Right renal pelvis (tissue), 4 donors: ENCODE data around the gene TM2D3. TPM values are rescaled to one million over a fixed set of nuclear protein-coding genes. Genes with fewer than 3 reads are reported as not detected.

Experiments
- DNase-seq, 4 donors: peaks; one replicate each; pipeline ENCODE4 v3.0.0-alpha.2; 2013; ENCODE audit warnings: low read depth in 4 of 4, low spot score in 3 of 4, missing footprints in 1 of 4
- polyA plus RNA-seq, 4 donors: library from polyadenylated mRNA; unstranded; fragments of 120-200 nt; gene quantifications; one replicate each; pipeline ENCODE4 v1.2.1, GENCODE V29; 2013; ENCODE audit not compliant: insufficient read length in 4 of 4

TM2D3 gene
- polyA plus RNA-seq, 4 donors = 62.8 to 74.6 (median 67.3) TPM

DNA sequence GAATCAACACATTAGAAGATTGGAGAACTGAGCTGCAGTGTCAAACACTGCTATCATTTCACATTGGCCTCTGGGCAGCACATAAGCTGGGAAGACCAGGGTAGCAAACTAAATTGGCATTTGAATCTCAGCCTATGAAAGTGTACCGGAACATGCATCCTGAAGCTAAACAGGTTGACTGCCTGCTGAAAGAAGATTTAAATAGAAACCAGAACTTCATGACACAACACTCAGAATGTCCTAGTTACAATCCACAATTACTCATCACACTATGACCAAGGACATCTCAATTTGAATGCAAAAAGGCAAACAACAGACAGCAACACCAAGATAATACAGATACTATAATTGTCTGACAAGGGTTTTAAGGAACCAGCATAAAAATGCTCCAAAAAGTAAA lies 26.2 kb downstream of the TM2D3 start:
- DNase-seq = no peak

DNA sequence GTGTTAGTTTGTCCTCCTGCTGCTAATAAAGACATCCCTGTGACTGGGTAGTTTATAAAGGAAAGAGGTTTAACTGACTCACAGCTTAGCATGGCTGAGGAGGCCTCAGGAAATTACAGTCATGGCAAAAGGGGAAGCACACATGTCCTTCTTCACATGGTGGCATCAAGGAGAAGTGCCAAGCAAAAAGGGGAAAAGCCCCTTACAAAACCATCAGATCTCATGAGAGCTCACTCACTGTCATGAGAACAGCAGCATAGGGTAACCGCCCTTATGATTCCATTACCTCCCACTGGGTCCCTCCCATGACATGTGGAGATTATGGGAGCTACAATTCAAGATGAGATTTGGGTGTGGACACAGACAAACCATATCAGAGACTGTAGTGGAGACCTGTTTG lies 27.0 kb downstream of the TM2D3 start:
- DNase-seq = no peak

DNA sequence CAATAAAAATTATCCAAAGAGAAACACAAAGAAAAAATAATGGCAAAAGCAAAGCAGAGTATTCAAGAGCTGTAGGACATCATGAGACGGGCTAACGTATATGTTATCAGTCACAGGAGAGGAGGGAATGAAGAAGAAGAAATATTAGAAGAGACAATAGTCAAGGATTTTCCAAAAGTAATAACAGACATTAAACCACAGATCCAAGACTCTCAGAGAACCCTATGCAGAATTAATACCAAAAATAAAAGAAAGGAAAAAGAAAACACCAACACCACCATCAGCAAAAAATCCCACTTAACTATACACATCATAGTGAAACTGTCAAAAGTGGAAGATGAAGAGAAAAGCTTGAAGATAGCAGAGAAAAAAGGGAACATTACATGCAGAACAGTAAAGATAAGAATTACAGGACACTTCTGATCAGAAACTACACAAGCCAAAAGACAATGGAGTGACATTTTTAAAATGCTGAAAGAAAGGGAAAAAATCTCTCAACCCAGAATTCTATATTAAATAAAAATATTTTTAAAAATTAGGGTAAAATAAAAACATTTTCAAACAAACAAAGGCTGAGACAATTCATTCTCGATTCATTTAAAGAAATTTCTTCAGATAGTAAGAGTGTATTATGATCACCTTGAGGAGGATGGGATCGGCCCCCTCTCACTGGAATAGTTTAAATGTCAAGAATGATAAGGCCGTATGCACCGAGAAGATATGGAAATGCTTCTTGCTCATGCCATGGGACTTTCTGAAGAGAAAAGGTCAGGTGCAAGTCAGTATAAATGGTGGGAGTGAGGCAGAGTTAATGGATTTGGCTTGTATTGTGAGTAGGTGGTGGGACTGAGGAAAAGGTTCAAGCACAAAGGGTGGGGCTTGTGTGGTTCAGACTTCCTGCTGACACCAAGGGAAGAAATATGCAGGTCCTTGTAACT lies 28.5 kb downstream of the TM2D3 start:
- no peak for DNase-seq

- DNase-seq = no peak
Observed at GRCh38 chr15:101621961-101622360, 30.2 kb downstream of the TM2D3 start.

GRCh38 chr15:101620671-101621070 lies 31.5 kb downstream of the TM2D3 start:
- no peak for DNase-seq

DNA sequence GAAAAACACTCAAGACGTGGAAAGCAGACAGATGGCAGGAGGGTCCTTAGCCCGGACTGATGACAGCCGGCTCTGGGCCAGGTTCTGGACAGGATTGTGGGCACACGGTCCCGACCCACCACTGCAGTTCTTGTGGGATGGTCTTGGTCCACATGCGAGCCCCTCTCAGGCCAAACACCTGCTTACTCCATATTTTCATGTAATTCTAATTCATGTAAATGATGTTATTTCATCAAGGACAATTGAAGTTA lies 32.6 kb downstream of the TM2D3 start:
- no peak for DNase-seq

DNA sequence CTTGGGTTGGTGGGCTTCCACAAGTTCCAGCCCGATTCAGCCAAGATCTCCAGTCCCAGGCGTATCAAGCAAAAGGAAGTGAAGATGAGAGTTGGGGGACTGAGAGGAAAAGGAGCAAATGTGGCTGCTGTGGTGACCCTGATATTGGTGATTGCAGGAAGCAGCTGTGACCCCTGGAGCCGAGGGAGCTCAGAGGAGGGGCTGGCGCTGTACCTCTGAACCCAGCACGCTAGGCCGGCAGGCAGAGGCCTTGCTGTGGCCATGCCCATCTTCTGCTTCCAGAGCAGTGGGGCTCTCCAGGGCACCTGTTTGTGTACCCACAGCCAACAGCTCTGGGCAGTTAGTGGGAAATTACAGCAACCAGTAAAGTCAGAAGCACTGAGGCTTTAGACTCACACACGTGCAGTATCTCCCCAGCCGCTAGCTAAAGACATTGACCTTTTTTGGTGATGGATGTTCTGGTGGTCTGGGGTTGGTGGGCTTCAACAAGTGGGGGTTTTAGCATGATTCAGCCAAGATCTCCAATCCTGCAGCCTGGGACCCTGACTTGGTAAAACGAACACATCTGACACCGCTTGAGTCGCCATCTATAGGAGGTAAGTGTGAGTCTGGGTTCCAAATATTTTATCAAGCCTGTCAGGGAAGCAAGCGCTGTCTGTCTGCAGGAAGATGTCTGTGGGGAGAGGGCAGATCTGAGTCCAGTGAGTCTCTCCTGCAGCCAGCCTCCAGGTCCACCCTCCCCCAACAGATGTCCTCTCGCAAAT lies 33.1 kb downstream of the TM2D3 start:
- no peak for DNase-seq

GRCh38 chr15:101618076-101618475 lies 34.1 kb downstream of the TM2D3 start:
- DNase-seq = no peak

DNA sequence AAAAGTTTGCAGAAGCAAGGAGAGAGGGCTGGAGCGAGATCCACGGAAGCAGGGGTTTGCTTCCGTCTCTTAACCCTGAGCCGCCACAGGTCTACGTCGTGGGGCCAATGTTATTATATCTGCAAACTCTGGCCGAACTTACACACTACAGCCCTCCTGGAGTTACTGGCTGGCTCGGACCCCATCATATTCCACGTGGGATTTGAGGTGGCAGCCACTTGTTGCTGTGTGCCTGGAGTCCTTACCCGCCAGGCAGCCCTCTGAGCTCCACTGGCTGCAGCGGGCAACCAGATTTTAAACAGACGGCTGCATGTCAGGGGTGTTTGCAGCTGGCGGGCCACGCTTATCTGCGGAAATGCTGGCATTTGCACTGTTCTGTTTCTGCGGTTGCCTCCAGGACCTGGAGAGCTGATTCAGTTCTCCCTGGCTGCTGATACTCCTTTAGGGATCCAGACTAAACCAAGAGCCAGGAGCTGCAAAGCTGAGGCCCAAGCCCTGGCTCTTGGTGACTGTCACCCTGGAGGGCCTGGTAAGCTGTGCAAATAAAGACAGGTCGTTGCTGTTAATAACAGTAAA lies 34.7 kb downstream of the TM2D3 start:
- no peak for DNase-seq

- peak in 3 of 4 donors; percentile 43 to 49 (median 46) for DNase-seq
Observed at GRCh38 chr15:101615986-101616848, 36.0 kb downstream of the TM2D3 start.

DNA sequence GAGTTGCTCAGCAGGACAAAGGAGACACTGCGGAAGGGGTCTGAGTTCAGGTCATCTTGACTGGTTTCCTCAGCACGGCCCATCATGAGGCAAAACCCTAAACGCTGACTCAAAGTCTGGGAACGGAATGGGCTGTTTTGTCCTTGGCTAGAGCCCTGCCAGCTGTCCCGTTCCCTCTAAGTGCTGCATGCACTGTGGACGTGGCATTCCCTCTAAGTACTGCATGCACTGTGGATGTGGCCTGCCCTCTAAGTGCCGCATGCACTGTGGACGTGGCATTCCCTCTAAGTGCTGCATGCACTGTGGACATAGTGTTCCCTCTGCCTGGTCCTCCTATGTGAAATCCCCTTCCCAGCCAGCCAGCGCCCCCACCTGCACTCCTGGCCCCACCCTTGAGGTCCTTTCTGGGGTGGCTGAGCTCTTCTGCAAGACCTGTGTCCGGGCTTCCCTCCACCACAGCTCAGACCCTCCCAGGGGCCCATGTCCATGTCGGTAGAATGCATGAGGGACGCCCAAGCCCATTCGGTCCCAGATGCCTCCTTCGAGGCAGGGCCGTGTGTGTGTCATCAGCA lies 36.7 kb downstream of the TM2D3 start:
- no peak for DNase-seq

DNA sequence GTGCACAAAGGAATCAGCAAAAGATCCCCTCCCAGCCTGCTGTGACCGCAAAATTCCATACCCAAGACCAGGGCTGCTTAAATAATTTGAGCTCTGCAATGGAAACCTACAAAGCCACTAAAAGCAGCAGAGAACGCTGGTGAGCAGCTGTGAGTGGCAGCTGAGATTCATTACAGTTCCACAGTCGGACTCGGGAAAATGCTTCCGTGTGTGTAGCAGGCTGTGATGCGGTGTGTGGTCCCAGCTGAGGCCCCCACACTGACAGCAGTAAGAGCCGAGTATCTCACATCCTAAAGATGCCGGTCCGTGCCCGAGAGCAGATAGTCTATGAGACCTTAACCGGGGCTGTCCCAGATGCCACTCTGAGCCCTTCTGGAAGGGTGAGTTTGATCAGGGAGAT lies 37.4 kb downstream of the TM2D3 start:
- no peak for DNase-seq

- no peak for DNase-seq
Observed at GRCh38 chr15:101614001-101614585, 38.1 kb downstream of the TM2D3 start.

DNA sequence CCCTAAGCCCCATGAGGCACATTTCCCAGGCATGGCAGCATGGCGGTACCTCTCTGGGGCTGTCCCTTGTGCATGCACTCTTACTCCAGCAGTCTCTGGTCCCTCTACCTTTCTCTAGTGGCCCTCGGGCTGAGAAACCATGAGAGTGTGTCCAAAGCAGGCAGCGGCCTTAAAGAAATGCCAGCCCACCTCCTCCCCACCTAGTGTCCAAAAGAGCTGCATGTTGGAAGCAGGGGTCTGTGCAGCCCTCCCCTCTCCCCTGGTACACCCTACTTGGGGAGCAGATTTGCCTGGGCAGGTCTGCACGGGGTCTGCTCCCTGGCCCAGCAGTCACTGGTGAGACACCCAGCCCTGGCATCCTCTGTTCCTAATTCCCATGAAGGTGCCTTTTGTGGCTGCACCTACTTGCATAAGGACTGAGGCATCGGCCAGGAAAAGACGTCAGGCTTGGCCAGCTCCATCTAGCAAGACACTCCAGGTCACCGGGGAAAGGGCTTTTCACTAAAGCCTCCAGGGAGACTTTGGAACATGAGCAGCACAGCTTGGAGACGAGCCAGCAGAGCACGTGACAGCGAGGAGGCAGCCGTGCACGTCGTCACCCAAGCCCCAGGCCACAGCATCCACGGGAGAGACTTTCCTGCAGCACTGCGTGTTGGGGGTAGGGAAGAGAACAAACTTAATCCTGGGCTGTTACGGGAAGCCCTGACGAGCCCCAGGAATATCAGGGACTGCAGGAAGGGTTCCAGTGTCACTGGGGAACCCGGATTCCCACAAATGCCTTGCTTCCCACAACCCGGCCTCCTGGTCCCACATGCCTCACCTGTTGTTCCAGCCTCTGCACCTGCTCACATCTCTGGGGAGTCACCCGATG lies 38.8 kb downstream of the TM2D3 start:
- DNase-seq = peak; percentile 56 to 78 (median 75)

DNA sequence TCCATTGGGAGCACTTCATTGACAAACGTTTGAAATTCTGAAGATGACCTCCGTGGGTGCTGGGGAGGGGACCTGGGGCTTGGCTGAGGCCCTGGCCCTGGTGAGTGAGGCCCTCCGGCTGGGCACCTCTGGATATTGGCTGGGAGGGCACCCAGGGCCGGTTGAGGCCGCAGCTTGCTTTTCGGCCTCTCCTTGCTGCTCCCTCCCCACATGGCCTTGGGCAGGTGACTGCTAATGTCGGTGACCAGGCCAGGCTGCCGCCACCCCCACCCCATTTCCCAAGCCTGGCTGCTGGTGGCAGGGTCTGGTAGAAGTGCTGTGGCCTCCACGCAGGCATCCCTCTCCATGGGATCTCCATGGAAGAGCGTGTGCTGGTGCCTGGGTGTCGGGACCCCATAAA lies 39.5 kb downstream of the TM2D3 start:
- no peak for DNase-seq

GRCh38 chr15:101611580-101612299 lies 40.4 kb downstream of the TM2D3 start:
- no peak for DNase-seq

GRCh38 chr15:101611007-101611406 lies 41.2 kb downstream of the TM2D3 start:
- DNase-seq = no peak

GRCh38 chr15:101610611-101611000 lies 41.6 kb downstream of the TM2D3 start:
- no peak for DNase-seq
